ENCODE results near the gene C6orf62. TPM values are rescaled to one million over a fixed set of nuclear protein-coding genes. Genes with fewer than 3 reads are reported as not detected.

The C6orf62 gene
- polyA plus RNA-seq, 1 donor from 2014 or later = 105 TPM

DNA sequence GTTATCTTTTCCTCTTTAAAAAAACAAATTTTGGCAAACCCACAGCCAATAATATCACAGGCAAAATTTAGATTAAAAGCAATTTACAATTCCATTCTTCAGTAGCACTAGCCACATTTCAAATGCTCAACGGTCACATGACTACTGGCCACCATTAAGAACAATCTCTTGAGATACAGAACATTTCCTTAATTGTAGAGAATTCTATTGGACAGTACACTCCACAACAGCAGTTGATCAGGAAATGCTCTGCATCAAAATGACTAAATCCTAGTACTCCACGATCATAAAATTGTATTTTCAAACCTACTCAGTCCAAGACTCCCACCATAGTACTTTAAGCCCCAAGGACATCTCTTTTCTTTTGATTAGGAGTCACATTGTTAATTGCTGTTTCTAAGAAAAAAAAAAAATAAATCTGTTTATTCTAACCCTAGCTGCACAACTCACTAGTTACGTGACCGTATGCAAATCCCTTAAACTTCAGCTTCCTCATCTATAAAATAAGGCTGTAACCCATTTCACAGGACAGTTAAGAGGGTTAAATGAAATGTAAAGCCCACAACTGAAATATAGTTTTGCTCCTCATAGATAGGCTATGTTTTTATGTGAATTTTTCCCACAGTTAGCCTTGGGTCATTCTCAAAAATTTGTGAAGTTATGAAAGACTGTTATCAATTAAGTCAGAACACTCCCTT, 9.8 kb downstream of the C6orf62 start:
- H3K4me3 ChIP-seq (ENCODE audit: low read length) = no peak overlapping the region
- peaks cover 7% of the 10 kb centered on the region for H3K36me3 ChIP-seq (ENCODE audit: insufficient read depth, low read length)
- peaks cover 38% of the 10 kb centered on the region for H3K79me2 ChIP-seq (replicated peaks; ENCODE audit: insufficient read depth, low read length)
- no peak for TF ChIP-seq POLR2AphosphoS5 (IDR thresholded peaks at IDR 0.05)
- TF ChIP-seq EP300 (conservative IDR thresholded peaks at IDR 0.05; ENCODE audit: poor library complexity, severe bottlenecking) = no peak
- no peak for TF ChIP-seq EZH2 (IDR thresholded peaks at IDR 0.05; ENCODE audit: borderline replicate concordance, insufficient read depth, low read length, poor library complexity, severe bottlenecking)
- TF ChIP-seq RAD21 (conservative IDR thresholded peaks at IDR 0.05) = no peak
- no peak for TF ChIP-seq SMC3 (conservative IDR thresholded peaks at IDR 0.05; ENCODE audit: poor library complexity)
- TF ChIP-seq TAF1 (IDR thresholded peaks at IDR 0.05; ENCODE audit: low read depth) = no peak
- H3K27me3 ChIP-seq (ENCODE audit: insufficient read depth, low read depth, low read length) = no peaks in the 10 kb centered on the region
- no peak overlapping the region for H2AFZ ChIP-seq (ENCODE audit: low read depth, low read length)
- H3K4me2 ChIP-seq (ENCODE audit: low read length) = no peak overlapping the region
- peaks cover 3% of the 10 kb centered on the region for H4K20me1 ChIP-seq (ENCODE audit: insufficient read depth)
- no peak overlapping the region for H3K27ac ChIP-seq (ENCODE audit: low read length)
- H3K9me3 ChIP-seq (ENCODE audit: low read length) = no peaks in the 10 kb centered on the region
- H3K9me2 ChIP-seq (ENCODE audit: insufficient read depth, low read length) = no peaks in the 10 kb centered on the region
- no peak overlapping the region for H3K9ac ChIP-seq (ENCODE audit: low read length)
- H3F3A ChIP-seq (ENCODE audit: insufficient read depth, low read length, poor library complexity, severe bottlenecking) = no peaks in the 10 kb centered on the region

DNA sequence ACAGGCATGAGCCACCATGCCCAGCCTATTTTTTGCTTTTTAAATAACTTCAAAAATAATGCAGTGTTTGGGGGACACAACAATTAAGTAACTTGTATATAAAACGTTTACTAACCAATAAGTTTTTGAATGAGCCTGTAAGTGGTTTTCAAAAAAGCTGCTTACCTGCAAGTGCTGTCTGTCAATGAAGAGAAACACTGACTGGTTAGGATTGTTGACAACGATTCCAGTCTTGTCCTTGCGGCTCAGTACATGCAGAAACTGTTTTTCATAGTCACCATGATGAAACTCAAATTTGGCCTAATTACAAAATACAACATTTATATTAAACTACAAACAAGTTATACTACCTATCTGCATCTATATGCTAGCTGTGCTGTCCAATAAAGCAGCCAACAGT, 10.3 kb downstream of the C6orf62 start:
- peaks cover 11% of the 10 kb centered on the region for H3K36me3 ChIP-seq (ENCODE audit: insufficient read depth, low read length)
- no peaks in the 10 kb centered on the region for H3K27me3 ChIP-seq (ENCODE audit: insufficient read depth, low read depth, low read length)
- H4K20me1 ChIP-seq (ENCODE audit: insufficient read depth) = peaks cover 3% of the 10 kb centered on the region
- H3K79me2 ChIP-seq (replicated peaks; ENCODE audit: insufficient read depth, low read length) = peaks cover 33% of the 10 kb centered on the region
- H3F3A ChIP-seq (ENCODE audit: insufficient read depth, low read length, poor library complexity, severe bottlenecking) = no peaks in the 10 kb centered on the region
- no peak overlapping the region for H3K9ac ChIP-seq (ENCODE audit: low read length)
- H3K4me2 ChIP-seq (ENCODE audit: low read length) = no peak overlapping the region
- no peak overlapping the region for H2AFZ ChIP-seq (ENCODE audit: low read depth, low read length)
- no peak overlapping the region for H3K4me3 ChIP-seq (ENCODE audit: low read length)
- no peaks in the 10 kb centered on the region for H3K9me3 ChIP-seq (ENCODE audit: low read length)
- no peak overlapping the region for H3K27ac ChIP-seq (ENCODE audit: low read length)
- no peak for TF ChIP-seq EP300 (conservative IDR thresholded peaks at IDR 0.05; ENCODE audit: poor library complexity, severe bottlenecking)
- no peak for TF ChIP-seq MXI1 (conservative IDR thresholded peaks at IDR 0.05; ENCODE audit: poor library complexity, severe bottlenecking)
- TF ChIP-seq SMC3 (conservative IDR thresholded peaks at IDR 0.05; ENCODE audit: poor library complexity) = no peak
- TF ChIP-seq, protein P1, sequence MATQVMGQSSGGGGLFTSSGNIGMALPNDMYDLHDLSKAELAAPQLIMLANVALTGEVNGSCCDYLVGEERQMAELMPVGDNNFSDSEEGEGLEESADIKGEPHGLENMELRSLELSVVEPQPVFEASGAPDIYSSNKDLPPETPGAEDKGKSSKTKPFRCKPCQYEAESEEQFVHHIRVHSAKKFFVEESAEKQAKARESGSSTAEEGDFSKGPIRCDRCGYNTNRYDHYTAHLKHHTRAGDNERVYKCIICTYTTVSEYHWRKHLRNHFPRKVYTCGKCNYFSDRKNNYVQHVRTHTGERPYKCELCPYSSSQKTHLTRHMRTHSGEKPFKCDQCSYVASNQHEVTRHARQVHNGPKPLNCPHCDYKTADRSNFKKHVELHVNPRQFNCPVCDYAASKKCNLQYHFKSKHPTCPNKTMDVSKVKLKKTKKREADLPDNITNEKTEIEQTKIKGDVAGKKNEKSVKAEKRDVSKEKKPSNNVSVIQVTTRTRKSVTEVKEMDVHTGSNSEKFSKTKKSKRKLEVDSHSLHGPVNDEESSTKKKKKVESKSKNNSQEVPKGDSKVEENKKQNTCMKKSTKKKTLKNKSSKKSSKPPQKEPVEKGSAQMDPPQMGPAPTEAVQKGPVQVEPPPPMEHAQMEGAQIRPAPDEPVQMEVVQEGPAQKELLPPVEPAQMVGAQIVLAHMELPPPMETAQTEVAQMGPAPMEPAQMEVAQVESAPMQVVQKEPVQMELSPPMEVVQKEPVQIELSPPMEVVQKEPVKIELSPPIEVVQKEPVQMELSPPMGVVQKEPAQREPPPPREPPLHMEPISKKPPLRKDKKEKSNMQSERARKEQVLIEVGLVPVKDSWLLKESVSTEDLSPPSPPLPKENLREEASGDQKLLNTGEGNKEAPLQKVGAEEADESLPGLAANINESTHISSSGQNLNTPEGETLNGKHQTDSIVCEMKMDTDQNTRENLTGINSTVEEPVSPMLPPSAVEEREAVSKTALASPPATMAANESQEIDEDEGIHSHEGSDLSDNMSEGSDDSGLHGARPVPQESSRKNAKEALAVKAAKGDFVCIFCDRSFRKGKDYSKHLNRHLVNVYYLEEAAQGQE (IDR thresholded peaks at IDR 0.05; ENCODE audit: borderline replicate concordance) = no peak
- TF ChIP-seq, protein P2, sequence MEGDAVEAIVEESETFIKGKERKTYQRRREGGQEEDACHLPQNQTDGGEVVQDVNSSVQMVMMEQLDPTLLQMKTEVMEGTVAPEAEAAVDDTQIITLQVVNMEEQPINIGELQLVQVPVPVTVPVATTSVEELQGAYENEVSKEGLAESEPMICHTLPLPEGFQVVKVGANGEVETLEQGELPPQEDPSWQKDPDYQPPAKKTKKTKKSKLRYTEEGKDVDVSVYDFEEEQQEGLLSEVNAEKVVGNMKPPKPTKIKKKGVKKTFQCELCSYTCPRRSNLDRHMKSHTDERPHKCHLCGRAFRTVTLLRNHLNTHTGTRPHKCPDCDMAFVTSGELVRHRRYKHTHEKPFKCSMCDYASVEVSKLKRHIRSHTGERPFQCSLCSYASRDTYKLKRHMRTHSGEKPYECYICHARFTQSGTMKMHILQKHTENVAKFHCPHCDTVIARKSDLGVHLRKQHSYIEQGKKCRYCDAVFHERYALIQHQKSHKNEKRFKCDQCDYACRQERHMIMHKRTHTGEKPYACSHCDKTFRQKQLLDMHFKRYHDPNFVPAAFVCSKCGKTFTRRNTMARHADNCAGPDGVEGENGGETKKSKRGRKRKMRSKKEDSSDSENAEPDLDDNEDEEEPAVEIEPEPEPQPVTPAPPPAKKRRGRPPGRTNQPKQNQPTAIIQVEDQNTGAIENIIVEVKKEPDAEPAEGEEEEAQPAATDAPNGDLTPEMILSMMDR (IDR thresholded peaks at IDR 0.05; ENCODE audit: poor library complexity, severe bottlenecking) = no peak
- no peak for TF ChIP-seq EZH2 (IDR thresholded peaks at IDR 0.05; ENCODE audit: borderline replicate concordance, insufficient read depth, low read length, poor library complexity, severe bottlenecking)
- H3K9me2 ChIP-seq (ENCODE audit: insufficient read depth, low read length) = no peaks in the 10 kb centered on the region
